ENCODE results near the gene PBLD.

- TF ChIP-seq CTCF (IDR thresholded peaks at IDR 0.05), result no peak
- no peak for TF ChIP-seq POLR2A (IDR thresholded peaks at IDR 0.05)
Observed at GRCh38 chr10:68251625-68252495, 80.9 kb downstream of the PBLD start.
